ENCODE data around the gene LGALS3BP. TPM values are rescaled to one million over a fixed set of nuclear protein-coding genes. Genes with fewer than 3 reads are reported as not detected.
A peak's percentile ranks its signal among the peaks of the same experiment; 100 is the strongest.

The LGALS3BP gene
- total and polyA plus RNA-seq, 2 of the 8 experiments (the other 6 are each of a cell fraction or from before 2014, with no cell fraction given) = 56.1 to 61.6 TPM

DNA sequence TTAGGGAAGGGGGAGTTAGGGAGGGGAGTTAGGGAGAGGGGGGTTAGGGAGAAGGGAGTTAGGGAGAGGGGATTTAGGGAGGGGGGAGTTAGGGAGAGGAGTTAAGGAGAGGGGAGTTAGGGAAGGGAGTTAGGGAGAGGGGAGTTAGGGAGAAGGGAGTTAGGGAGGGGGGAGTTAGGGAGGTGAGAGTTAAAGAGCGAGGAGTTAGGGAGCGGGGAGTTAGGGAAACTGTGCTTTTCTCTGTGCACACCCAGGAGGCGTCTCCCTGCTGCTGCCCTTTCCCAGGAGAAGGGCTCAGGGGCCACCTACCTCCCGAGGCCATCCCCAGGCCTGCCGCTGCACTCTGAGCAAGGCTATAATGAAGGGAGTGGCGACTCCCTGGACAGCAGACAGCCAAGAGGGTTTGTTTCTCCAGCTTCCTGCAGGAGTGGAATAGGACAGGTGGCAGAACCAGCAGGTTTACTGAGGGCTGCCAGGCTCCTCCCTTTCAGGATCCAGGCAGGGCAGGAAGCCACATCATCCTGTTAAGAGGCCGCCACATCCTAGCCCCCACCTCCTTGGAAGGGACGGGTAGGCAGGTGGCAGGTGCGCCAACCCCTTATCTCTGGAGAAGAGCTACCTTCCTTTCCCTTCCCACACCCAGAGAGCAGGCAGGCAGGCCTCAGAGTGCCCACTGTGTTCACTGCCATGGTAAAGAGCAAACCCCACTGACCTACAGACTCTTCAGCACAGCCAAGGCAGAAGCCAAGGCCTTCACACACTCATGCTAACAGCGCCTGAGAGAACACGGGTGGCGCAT lies 25.5 kb upstream of the LGALS3BP start:
- Histone ChIP-seq H2BK120ac (replicated peaks; ENCODE audit: low read depth, low read length) (no peak overlapping the region), H3K9me3 (ENCODE audit: insufficient read depth in 2 of 2, low read depth in 1 of 2, low read length in 1 of 2) (no peaks in the 10 kb centered on the region), H3K27me3 (replicated peaks in 1 of 4; ENCODE audit: control insufficient read depth in 3 of 4, extremely low read depth in 1 of 4, insufficient read depth in 3 of 4, low read length in 3 of 4) (peaks cover 28 to 77% (median 75%) of the 10 kb centered on the region in 4 experiments), H2AFZ (ENCODE audit: low read length) (no peak overlapping the region), H3K18ac (ENCODE audit: extremely low read depth, low read length) (no peak overlapping the region), H4K5ac (ENCODE audit: insufficient read length, low read depth, low read length) (no peak overlapping the region), H3K14ac (ENCODE audit: insufficient read length) (no peak overlapping the region), H4K8ac (ENCODE audit: extremely low read depth, insufficient read depth, low read length) (no peak overlapping the region), H3K79me2 (ENCODE audit: control insufficient read depth in 1 of 2, insufficient read depth in 2 of 2, low read length in 2 of 2) (peaks cover under 1 to 7% of the 10 kb centered on the region in 2 experiments; a peak in 1 of 4 replicates), H3K79me1 (ENCODE audit: low read depth, low read length) (peaks cover 19% of the 10 kb centered on the region), H3K4me1 (replicated peaks in 1 of 4; ENCODE audit: control insufficient read depth in 3 of 4, insufficient read depth in 4 of 4, low read length in 3 of 4) (peaks cover 0 to 10% (median 7%) of the 10 kb centered on the region in 4 experiments; a peak in 6 of 7 replicates), H2BK15ac (ENCODE audit: low read length) (no peak overlapping the region), H3K9ac (replicated peaks in 1 of 4; ENCODE audit: extremely low read depth in 1 of 4, low read depth in 3 of 4, low read length in 3 of 4) (no peak overlapping the region), H3K4ac (replicated peaks; ENCODE audit: insufficient read length, low read depth, low read length) (no peak overlapping the region), H3K36me3 (ENCODE audit: control insufficient read depth in 2 of 4, insufficient read depth in 4 of 4, low read length in 3 of 4) (no peaks in the 10 kb centered on the region), H3K56ac (replicated peaks; ENCODE audit: insufficient read length, low read depth, low read length) (no peak overlapping the region), H2BK5ac (ENCODE audit: low read depth, low read length) (no peak overlapping the region), H3K4me2 (ENCODE audit: insufficient read depth in 1 of 2, low read depth in 2 of 2, low read length in 2 of 2) (no peak overlapping the region), H2BK12ac (ENCODE audit: low read depth, low read length) (no peak overlapping the region), H4K20me1 (replicated peaks in 1 of 2; ENCODE audit: control insufficient read depth in 1 of 2, insufficient read depth in 2 of 2, low read length in 2 of 2) (peaks cover 48 to 62% of the 10 kb centered on the region in 2 experiments), H3K23me2 (ENCODE audit: low read depth, low read length) (peaks cover 7% of the 10 kb centered on the region), H3K4me3 (ENCODE audit: extremely low read depth in 1 of 4, insufficient read depth in 2 of 4, low read depth in 3 of 4, low read length in 4 of 4) (no peak overlapping the region), H3K27ac (ENCODE audit: low read depth, low read length) (no peak overlapping the region), H2BK20ac (ENCODE audit: low read length) (no peak overlapping the region), H3K23ac (ENCODE audit: insufficient read length) (no peak overlapping the region), H2AK5ac (ENCODE audit: low read depth, low read length) (no peak overlapping the region), H4K91ac (replicated peaks; ENCODE audit: insufficient read length, low read length) (no peak overlapping the region)
- ChIA-PET CTCF (ENCODE audit: partially characterized antibody) (interaction anchor here (0.7 to 1.0 kb wide), 3 partner anchors 15 to 37 kb away, joined by 3 to 4 read pairs (median 4); no protein-coding TSS in a partner anchor), POLR2A (ENCODE audit: partially characterized antibody) (no interaction called here)
- DNase-seq (ENCODE audit: low read depth in 1 of 2, low spot score in 2 of 2) (no peak), FAIRE-seq (no peak)
- 96 to 100% methylated on average over 2 to 8 of the region's 12 CpGs for WGBS, 2 experiments (ENCODE audit: extremely low coverage in 1 of 2, insufficient coverage in 1 of 2, insufficient read length in 1 of 2, insufficient replicate concordance in 2 of 2, low coverage in 1 of 2, low lambda C conversion rate in 2 of 2, missing lambda C conversion rate in 1 of 2)
- no peak for TF ChIP-seq JUN (IDR thresholded peaks at IDR 0.05; ENCODE audit: low read depth, low read length)
- TF ChIP-seq POLR2AphosphoS5 (IDR thresholded peaks at IDR 0.05; ENCODE audit: low read depth, low read length) = peak; percentile 58; the same call in 1 of the 2 replicates
- TF ChIP-seq CEBPB (IDR thresholded peaks at IDR 0.05; ENCODE audit: low read depth, low read length) = no peak
- no peak for TF ChIP-seq MAFK (IDR thresholded peaks at IDR 0.05; ENCODE audit: low read depth, low read length)
- no peak for TF ChIP-seq KDM5A (IDR thresholded peaks at IDR 0.05; ENCODE audit: low read length)

All from H1 (cell line).